T-helper 17 cell (primary cell): ENCODE data around the gene C1D. TPM values are rescaled to one million over a fixed set of nuclear protein-coding genes. Genes with fewer than 3 reads are reported as not detected.

Experiments used
- total RNA-seq, 4 donors: library from RNA in 2 of 4; stranded (reverse) in 2 of 4; gene quantifications; one replicate each; pipeline ENCODE4 v1.2.3 and lab custom pipeline; 2022 to 2026

Gene C1D
- total RNA-seq, 2 donors from 2014 or later = 14.1 to 17.0 TPM

Other genes with a start within 250 kb of the C1D start
- 10 to 100 TPM; 20.6 to 26.4 TPM for gene PNO1, start 94.9 kb upstream of the C1D start, total RNA-seq
- gene PPP3R1, start 189.5 kb upstream of the C1D start, total RNA-seq = 10 to 100 TPM; 60.3 to 83.9 TPM